CD8-positive, alpha-beta memory T cell (primary cell): ENCODE results near the gene MBD4. TPM values are rescaled to one million over a fixed set of nuclear protein-coding genes. Genes with fewer than 3 reads are reported as not detected.
"Not testable (repeated sequence)": the region's sequence is repeated elsewhere in the genome, so short reads cannot be mapped to it uniquely, and the experiment has no call there.

Experiments used
- CTCF ChIA-PET: fragments of 350-600 bp; sonication (Branson Sonifier 250); formaldehyde crosslinking; loops from one replicate; lab custom pipeline; 2021; ENCODE audit warnings: antibody characterized with exemption; lab: Charles Lee
- POLR2A ChIA-PET: fragments of 350-600 bp; sonication (Branson Sonifier 250); formaldehyde crosslinking; loops from one replicate; lab custom pipeline; 2021; ENCODE audit warnings: antibody characterized with exemption; lab: Charles Lee
- DNase-seq, 5 donors: peaks; one replicate each; pipeline versions ENCODE4 v3.0.0 to v3.0.0-alpha.2; 2020 to 2022; ENCODE audit warnings: mixed read lengths in 1 of 5
- H3K27ac ChIP-seq: one replicate; pipeline ENCODE4 v1.7.0; 2013; ENCODE audit warnings: low read depth, mild to moderate bottlenecking, low read length, moderate library complexity
- H3K27me3 ChIP-seq: 2 replicates; pipeline ENCODE4 v1.7.0; 2013; ENCODE audit warnings: low read length, mild to moderate bottlenecking; ENCODE audit not compliant: insufficient read depth, poor library complexity, severe bottlenecking
- H3K36me3 ChIP-seq: 2 replicates; pipeline ENCODE4 v1.7.0; 2013; ENCODE audit warnings: mild to moderate bottlenecking, low read length, moderate library complexity; ENCODE audit not compliant: insufficient read depth
- H3K4me1 ChIP-seq: 2 replicates; pipeline ENCODE4 v1.7.0; 2013; ENCODE audit warnings: mild to moderate bottlenecking, low read length, moderate library complexity; ENCODE audit not compliant: insufficient read depth
- H3K4me3 ChIP-seq: 2 replicates; pipeline ENCODE4 v1.7.0; 2013; ENCODE audit warnings: mild to moderate bottlenecking, low read length
- H3K9me3 ChIP-seq: 2 replicates; pipeline ENCODE4 v1.7.0; 2013; ENCODE audit warnings: mild to moderate bottlenecking, low read length
- H3K27ac Mint-ChIP-seq, 8 donors: one replicate each; pipeline ENCODE4 v1.8.0; 2020 to 2021; ENCODE audit warnings: mixed read lengths in 8 of 8, mild to moderate bottlenecking in 6 of 8, inconsistent platforms in 3 of 8, moderate library complexity in 3 of 8
- H3K27me3 Mint-ChIP-seq, 2 donors: one replicate each; pipeline ENCODE4 v1.8.0; 2020 to 2021; ENCODE audit warnings: mixed read lengths in 2 of 2, mild to moderate bottlenecking in 1 of 2, moderate library complexity in 1 of 2
- H3K36me3 Mint-ChIP-seq, 3 donors: one replicate each; pipeline ENCODE4 v1.8.0; 2020 to 2021; ENCODE audit warnings: mixed read lengths in 3 of 3, inconsistent platforms in 1 of 3, mild to moderate bottlenecking in 1 of 3
- H3K4me1 Mint-ChIP-seq, 3 donors: one replicate each; pipeline ENCODE4 v1.8.0; 2020 to 2021; ENCODE audit warnings: mixed read lengths in 3 of 3, inconsistent platforms in 1 of 3, mild to moderate bottlenecking in 1 of 3
- H3K4me3 Mint-ChIP-seq, 7 donors: one replicate each; pipeline ENCODE4 v1.8.0; 2020 to 2021; ENCODE audit warnings: mixed read lengths in 7 of 7, mild to moderate bottlenecking in 6 of 7, moderate library complexity in 4 of 7, inconsistent platforms in 2 of 7
- H3K9me3 Mint-ChIP-seq, 5 donors: one replicate each; pipeline ENCODE4 v1.8.0; 2020 to 2022; ENCODE audit warnings: mixed read lengths in 5 of 5, mild to moderate bottlenecking in 3 of 5, moderate library complexity in 2 of 5, inconsistent platforms in 1 of 5
- polyA plus RNA-seq: library from polyadenylated mRNA; unstranded; fragments of 300-500 nt; fragmentation: Illumina TruSeq; gene quantifications from one replicate; pipeline ENCODE4 v1.2.3, GENCODE V29; 2021
- total RNA-seq, 2 experiments: library from RNA; stranded (reverse); gene quantifications; one replicate each; pipeline ENCODE4 v1.2.3, GENCODE V29; 2021

The MBD4 gene
- total and polyA plus RNA-seq, 3 experiments from 2014 or later: 33.2 to 48.1 (median 48.0) TPM

GRCh38 chr3:129389572-129389937 lies 50.2 kb downstream of the MBD4 start:
- peaks cover under 1 to 2% (median under 1%) of the 10 kb centered on the region in 3 donors for H3K4me1 Mint-ChIP-seq
- no peak overlapping the region for H3K4me3 ChIP-seq
- H3K27me3 ChIP-seq: no peaks in the 10 kb centered on the region
- H3K27me3 Mint-ChIP-seq: no peaks in the 10 kb centered on the region
- peaks cover 17% of the 10 kb centered on the region for H3K36me3 ChIP-seq
- H3K36me3 Mint-ChIP-seq: peaks cover 10 to 73% (median 23%) of the 10 kb centered on the region in 3 donors
- CTCF ChIA-PET: no interaction called here
- H3K27ac Mint-ChIP-seq: peak overlapping the region in 2 of 8 donors; percentile 7 to 36
- H3K9me3 ChIP-seq: no peaks in the 10 kb centered on the region
- no peak for DNase-seq
- POLR2A ChIA-PET: no interaction called here
- H3K27ac ChIP-seq: no peak overlapping the region
- no peak overlapping the region for H3K4me3 Mint-ChIP-seq
- H3K9me3 Mint-ChIP-seq: no peaks in the 10 kb centered on the region
- no peaks in the 10 kb centered on the region for H3K4me1 ChIP-seq

- H3K27me3 Mint-ChIP-seq, H3K9me3 Mint-ChIP-seq, H3K4me1 Mint-ChIP-seq, POLR2A ChIA-PET, H3K4me3 Mint-ChIP-seq, CTCF ChIA-PET, H3K9me3 ChIP-seq, H3K4me1 ChIP-seq, H3K4me3 ChIP-seq, H3K27me3 ChIP-seq, DNase-seq, H3K27ac ChIP-seq: not testable (repeated sequence)
- peaks cover 10 to 69% (median 21%) of the 10 kb centered on the region in 3 donors for H3K36me3 Mint-ChIP-seq
- H3K36me3 ChIP-seq: peaks cover 17% of the 10 kb centered on the region
- H3K27ac Mint-ChIP-seq: peak overlapping the region in 2 of 8 donors; percentile 7 to 36
Measured at GRCh38 chr3:129388791-129389571, 50.8 kb downstream of the MBD4 start.

- no peaks in the 10 kb centered on the region for H3K4me1 ChIP-seq
- DNase-seq: no peak
- no peaks in the 10 kb centered on the region for H3K9me3 Mint-ChIP-seq
- POLR2A ChIA-PET: no interaction called here
- no peaks in the 10 kb centered on the region for H3K9me3 ChIP-seq
- no peak overlapping the region for H3K27ac ChIP-seq
- H3K36me3 Mint-ChIP-seq: peaks cover 10 to 58% (median 18%) of the 10 kb centered on the region in 3 donors
- H3K4me1 Mint-ChIP-seq: no peaks in the 10 kb centered on the region
- H3K4me3 ChIP-seq: no peak overlapping the region
- H3K27ac Mint-ChIP-seq: peak overlapping the region in 1 of 8 donors; percentile 38
- CTCF ChIA-PET: interaction anchor here (1.1 kb wide), 1 partner anchor 9 kb away, joined by 3 read pairs; no protein-coding TSS in a partner anchor
- no peaks in the 10 kb centered on the region for H3K27me3 Mint-ChIP-seq
- H3K36me3 ChIP-seq: peaks cover 17% of the 10 kb centered on the region
- H3K27me3 ChIP-seq: no peaks in the 10 kb centered on the region
- H3K4me3 Mint-ChIP-seq: no peak overlapping the region
Measured at GRCh38 chr3:129387487-129387886, 52.3 kb downstream of the MBD4 start.

GRCh38 chr3:129386984-129387383 lies 52.8 kb downstream of the MBD4 start:
- Mint-ChIP-seq H3K4me3 (no peak overlapping the region), H3K27me3 (no peaks in the 10 kb centered on the region), H3K4me1 (no peaks in the 10 kb centered on the region), H3K36me3 (peaks cover 10 to 54% (median 18%) of the 10 kb centered on the region in 3 donors), H3K9me3 (no peaks in the 10 kb centered on the region), H3K27ac (peak overlapping the region in 1 of 8 donors; percentile 38)
- POLR2A ChIA-PET: no interaction called here
- Histone ChIP-seq H3K36me3 (peaks cover 17% of the 10 kb centered on the region), H3K4me1 (no peaks in the 10 kb centered on the region), H3K27ac (no peak overlapping the region), H3K27me3 (no peaks in the 10 kb centered on the region), H3K9me3 (no peaks in the 10 kb centered on the region), H3K4me3 (no peak overlapping the region)
- DNase-seq: no peak
- CTCF ChIA-PET: interaction anchor here (1.1 kb wide), 1 partner anchor 9 kb away, joined by 3 read pairs; no protein-coding TSS in a partner anchor

GRCh38 chr3:129385507-129385906 lies 54.2 kb downstream of the MBD4 start:
- H3K4me1 ChIP-seq, H3K27me3 ChIP-seq, DNase-seq, POLR2A ChIA-PET, H3K9me3 Mint-ChIP-seq, H3K4me3 Mint-ChIP-seq, H3K4me1 Mint-ChIP-seq, H3K27ac ChIP-seq, H3K27me3 Mint-ChIP-seq, H3K9me3 ChIP-seq, H3K4me3 ChIP-seq: not testable (repeated sequence)
- CTCF ChIA-PET: interaction anchor here (1.1 kb wide), 1 partner anchor 440 kb away, joined by 3 read pairs; no protein-coding TSS in a partner anchor
- Mint-ChIP-seq H3K36me3 (peaks cover 10 to 42% (median 18%) of the 10 kb centered on the region in 3 donors), H3K27ac (peak overlapping the region in 2 of 8 donors; percentile 27 to 53)
- H3K36me3 ChIP-seq: peaks cover 16% of the 10 kb centered on the region

GRCh38 chr3:129384594-129385323 lies 55.0 kb downstream of the MBD4 start:
- no peak overlapping the region for H3K4me3 Mint-ChIP-seq
- no peaks in the 10 kb centered on the region for H3K27me3 ChIP-seq
- no peak overlapping the region for H3K4me3 ChIP-seq
- H3K9me3 ChIP-seq: no peaks in the 10 kb centered on the region
- H3K4me1 ChIP-seq: no peaks in the 10 kb centered on the region
- ChIA-PET POLR2A (no interaction called here), CTCF (interaction anchor here (1.1 kb wide), 1 partner anchor 440 kb away, joined by 3 read pairs; no protein-coding TSS in a partner anchor)
- DNase-seq: no peak
- H3K36me3 ChIP-seq: peaks cover 12% of the 10 kb centered on the region
- no peaks in the 10 kb centered on the region for H3K27me3 Mint-ChIP-seq
- H3K27ac ChIP-seq: no peak overlapping the region
- no peaks in the 10 kb centered on the region for H3K4me1 Mint-ChIP-seq
- peak overlapping the region in 4 of 8 donors; percentile 53 to 77 (median 74) for H3K27ac Mint-ChIP-seq
- H3K9me3 Mint-ChIP-seq: no peaks in the 10 kb centered on the region
- peaks cover 10 to 37% (median 18%) of the 10 kb centered on the region in 3 donors for H3K36me3 Mint-ChIP-seq

GRCh38 chr3:129384103-129384502 lies 55.6 kb downstream of the MBD4 start:
- Mint-ChIP-seq H3K27ac (peak overlapping the region in 3 of 8 donors; percentile 47 to 69 (median 59)), H3K36me3 (peaks cover 10 to 30% (median 13%) of the 10 kb centered on the region in 3 donors)
- H3K27me3 ChIP-seq, H3K9me3 Mint-ChIP-seq, H3K4me3 ChIP-seq, POLR2A ChIA-PET, H3K4me1 Mint-ChIP-seq, DNase-seq, H3K27me3 Mint-ChIP-seq, H3K36me3 ChIP-seq, H3K4me3 Mint-ChIP-seq, H3K4me1 ChIP-seq, H3K9me3 ChIP-seq, H3K27ac ChIP-seq: not testable (repeated sequence)
- CTCF ChIA-PET: interaction anchor here (0.8 to 1.8 kb wide), 8 partner anchors 9 to 445 kb away, joined by 3 to 11 read pairs (median 6); no protein-coding TSS in a partner anchor
